Endothelial cell (in vitro differentiated cells): Measurements from ENCODE around the gene AWAT2. TPM values are rescaled to one million over a fixed set of nuclear protein-coding genes. Genes with fewer than 3 reads are reported as not detected.

Experiments
- DNase-seq: peaks from one replicate; pipeline ENCODE4 v3.0.0; 2021; ENCODE audit warnings: low spot score
- H3K27ac Mint-ChIP-seq: one replicate; pipeline ENCODE4 v1.8.0; 2021; ENCODE audit warnings: mixed read lengths, inconsistent platforms; ENCODE audit not compliant: unreplicated experiment
- H3K27me3 Mint-ChIP-seq: one replicate; pipeline ENCODE4 v1.8.0; 2021; ENCODE audit warnings: mild to moderate bottlenecking, moderate library complexity, mixed read lengths, inconsistent platforms; ENCODE audit not compliant: unreplicated experiment
- H3K36me3 Mint-ChIP-seq: one replicate; pipeline ENCODE4 v1.8.0; 2021; ENCODE audit warnings: mild to moderate bottlenecking, low read depth, mixed read lengths, inconsistent platforms; ENCODE audit not compliant: unreplicated experiment
- H3K4me1 Mint-ChIP-seq: one replicate; pipeline ENCODE4 v1.8.0; 2021; ENCODE audit warnings: mild to moderate bottlenecking, mixed read lengths, inconsistent platforms; ENCODE audit not compliant: unreplicated experiment
- H3K4me3 Mint-ChIP-seq: one replicate; pipeline ENCODE4 v1.8.0; 2021; ENCODE audit warnings: mild to moderate bottlenecking, mixed read lengths, inconsistent platforms; ENCODE audit not compliant: unreplicated experiment
- H3K9me3 Mint-ChIP-seq: one replicate; pipeline ENCODE4 v1.8.0; 2021; ENCODE audit warnings: mixed read lengths, inconsistent platforms; ENCODE audit not compliant: unreplicated experiment
- total RNA-seq: library from RNA; stranded (reverse); fragmentation: NEBNext Ultra II Directional; extraction: Animal tissue kit (Norgen Biotek cat#: 25700); gene quantifications from one replicate; pipeline ENCODE4 v1.2.1, GENCODE V29; 2021; ENCODE audit not compliant: unreplicated experiment
- TF ChIP-seq, protein P1 (sequence below): fragments of 200-600 bp; sonication (generic); IDR thresholded peaks from one replicate; pipeline ENCODE4 v1.5.0; 2021; ENCODE audit warnings: antibody characterized with exemption; ENCODE audit not compliant: unreplicated experiment

Gene AWAT2
- total RNA-seq, 1 donor from 2014 or later, result not detected

DNA sequence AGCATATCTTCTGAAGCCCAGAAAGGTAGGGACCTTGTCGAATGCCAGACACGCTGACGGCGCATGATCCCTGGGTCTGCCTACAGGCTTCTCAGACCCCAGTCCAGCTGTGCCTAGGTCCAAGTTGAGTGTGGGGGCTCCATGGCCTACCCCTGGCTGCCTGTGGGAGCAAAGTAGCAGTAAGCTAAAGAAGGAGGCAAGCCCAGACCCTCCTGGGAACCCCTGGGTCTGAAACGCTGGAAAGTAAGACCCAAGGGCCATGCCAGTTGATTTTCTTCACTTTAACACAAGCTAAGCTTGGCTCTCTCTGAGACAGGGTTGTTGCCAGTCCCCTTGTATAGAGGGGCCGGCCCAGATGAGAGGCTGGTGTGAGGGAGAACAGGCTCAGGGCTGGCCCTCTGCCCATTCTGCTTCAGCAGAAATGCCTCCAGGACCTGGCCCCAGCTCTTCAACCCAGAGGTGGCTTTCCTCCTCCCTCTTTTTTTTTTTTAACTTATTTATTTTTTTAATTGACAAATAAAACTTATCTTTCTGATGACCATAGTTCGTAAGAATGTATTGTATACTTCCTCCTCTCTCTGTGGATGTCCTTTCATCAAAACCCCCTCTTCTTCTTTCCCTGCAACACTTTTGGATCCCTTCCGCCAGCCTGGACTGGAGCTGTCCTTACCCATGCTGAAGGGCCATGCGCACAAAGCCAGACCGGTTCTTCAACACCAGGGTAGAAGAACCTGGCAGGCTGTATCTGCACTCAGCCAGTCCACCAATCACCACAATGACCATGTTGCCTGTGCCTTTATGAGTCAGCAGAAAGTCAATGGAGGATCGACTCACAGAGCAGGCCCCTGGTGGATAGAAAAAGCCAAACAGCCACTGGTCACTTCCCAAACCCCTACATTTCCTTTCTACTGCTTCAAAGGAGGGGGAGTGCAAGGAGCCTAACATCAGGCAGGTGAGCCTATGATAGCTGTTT is 7.1 kb downstream of the AWAT2 start:
- no peaks in the 10 kb centered on the region for H3K4me1 Mint-ChIP-seq
- TF ChIP-seq, protein P1, sequence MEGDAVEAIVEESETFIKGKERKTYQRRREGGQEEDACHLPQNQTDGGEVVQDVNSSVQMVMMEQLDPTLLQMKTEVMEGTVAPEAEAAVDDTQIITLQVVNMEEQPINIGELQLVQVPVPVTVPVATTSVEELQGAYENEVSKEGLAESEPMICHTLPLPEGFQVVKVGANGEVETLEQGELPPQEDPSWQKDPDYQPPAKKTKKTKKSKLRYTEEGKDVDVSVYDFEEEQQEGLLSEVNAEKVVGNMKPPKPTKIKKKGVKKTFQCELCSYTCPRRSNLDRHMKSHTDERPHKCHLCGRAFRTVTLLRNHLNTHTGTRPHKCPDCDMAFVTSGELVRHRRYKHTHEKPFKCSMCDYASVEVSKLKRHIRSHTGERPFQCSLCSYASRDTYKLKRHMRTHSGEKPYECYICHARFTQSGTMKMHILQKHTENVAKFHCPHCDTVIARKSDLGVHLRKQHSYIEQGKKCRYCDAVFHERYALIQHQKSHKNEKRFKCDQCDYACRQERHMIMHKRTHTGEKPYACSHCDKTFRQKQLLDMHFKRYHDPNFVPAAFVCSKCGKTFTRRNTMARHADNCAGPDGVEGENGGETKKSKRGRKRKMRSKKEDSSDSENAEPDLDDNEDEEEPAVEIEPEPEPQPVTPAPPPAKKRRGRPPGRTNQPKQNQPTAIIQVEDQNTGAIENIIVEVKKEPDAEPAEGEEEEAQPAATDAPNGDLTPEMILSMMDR, result no peak
- H3K4me3 Mint-ChIP-seq, result no peak overlapping the region
- H3K9me3 Mint-ChIP-seq, result no peaks in the 10 kb centered on the region
- DNase-seq, result no peak
- H3K27me3 Mint-ChIP-seq, result peaks cover 2% of the 10 kb centered on the region
- H3K27ac Mint-ChIP-seq, result no peak overlapping the region
- H3K36me3 Mint-ChIP-seq, result no peaks in the 10 kb centered on the region

DNA sequence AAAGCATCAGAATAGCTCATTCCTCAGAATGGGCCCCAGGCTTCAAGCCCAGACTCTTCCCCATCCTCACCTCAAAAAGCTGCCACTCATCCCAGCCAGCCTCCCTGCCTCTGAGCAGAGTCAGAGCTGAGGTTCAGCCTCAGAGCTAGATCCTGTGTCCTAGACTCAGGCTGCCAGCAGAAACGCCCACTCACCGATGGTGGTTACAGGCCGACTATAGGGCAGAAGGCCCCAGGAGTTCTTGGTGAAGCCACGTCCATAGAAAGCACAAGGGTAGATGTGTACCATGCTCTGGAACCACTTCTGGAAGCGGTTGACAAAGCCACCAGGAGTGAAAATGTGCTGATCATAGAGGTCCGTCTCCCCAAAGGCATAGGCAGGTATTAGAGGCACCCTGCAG is 7.7 kb downstream of the AWAT2 start:
- Mint-ChIP-seq H3K27me3 (peaks cover 2% of the 10 kb centered on the region), H3K36me3 (no peaks in the 10 kb centered on the region), H3K4me3 (no peak overlapping the region), H3K27ac (no peak overlapping the region), H3K9me3 (no peaks in the 10 kb centered on the region), H3K4me1 (no peaks in the 10 kb centered on the region)
- TF ChIP-seq, protein P1, result no peak
- DNase-seq, result no peak

DNA sequence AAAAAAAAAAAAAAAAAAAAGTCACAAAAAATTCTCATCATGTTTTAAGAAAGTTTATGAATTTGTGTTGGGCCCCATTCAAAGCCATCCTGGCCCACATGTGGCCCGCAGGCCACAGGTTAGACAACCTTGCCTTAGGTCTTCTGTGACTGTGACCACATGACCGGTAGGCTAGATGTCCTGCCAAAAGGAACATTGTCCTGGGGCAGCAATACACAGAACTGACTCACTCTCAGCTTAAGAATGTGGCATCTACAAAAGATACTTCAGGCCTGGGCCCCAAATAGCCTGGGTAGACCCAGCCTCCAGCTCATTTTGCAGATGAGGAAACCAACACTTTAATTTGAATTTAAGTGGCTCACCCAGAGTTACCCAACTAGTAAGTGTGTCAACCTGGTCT is 10.0 kb downstream of the AWAT2 start:
- no peaks in the 10 kb centered on the region for H3K9me3 Mint-ChIP-seq
- no peak for DNase-seq
- TF ChIP-seq, protein P1, result no peak
- no peaks in the 10 kb centered on the region for H3K27me3 Mint-ChIP-seq
- no peaks in the 10 kb centered on the region for H3K4me1 Mint-ChIP-seq
- H3K36me3 Mint-ChIP-seq, result no peaks in the 10 kb centered on the region
- H3K4me3 Mint-ChIP-seq, result no peak overlapping the region
- H3K27ac Mint-ChIP-seq, result no peak overlapping the region

DNA sequence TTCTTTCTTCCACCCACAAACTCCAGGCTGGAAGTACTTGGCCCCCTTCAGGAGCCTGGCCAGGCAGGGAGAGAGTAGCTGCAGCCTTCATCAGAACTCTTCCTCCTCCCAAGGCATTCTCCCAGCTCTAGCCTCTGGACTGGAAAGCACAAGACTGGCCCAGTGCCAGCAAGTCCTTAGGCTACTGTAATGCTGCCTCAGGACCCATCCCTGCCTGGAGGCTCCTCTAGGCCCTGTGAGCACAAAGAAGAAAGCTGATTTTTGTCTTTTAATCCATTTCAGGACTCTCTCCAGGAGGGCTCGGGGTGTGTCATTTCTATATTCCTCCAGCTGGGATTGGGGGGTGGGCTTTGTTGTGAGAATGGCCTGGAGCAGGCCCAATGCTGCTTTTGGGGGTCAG is 10.8 kb downstream of the AWAT2 start:
- TF ChIP-seq, protein P1, result no peak
- H3K4me1 Mint-ChIP-seq, result peaks cover 4% of the 10 kb centered on the region
- H3K9me3 Mint-ChIP-seq, result no peaks in the 10 kb centered on the region
- H3K27ac Mint-ChIP-seq, result no peak overlapping the region
- DNase-seq, result no peak
- H3K36me3 Mint-ChIP-seq, result no peaks in the 10 kb centered on the region
- H3K27me3 Mint-ChIP-seq, result peaks cover under 1% of the 10 kb centered on the region
- H3K4me3 Mint-ChIP-seq, result no peak overlapping the region

DNA sequence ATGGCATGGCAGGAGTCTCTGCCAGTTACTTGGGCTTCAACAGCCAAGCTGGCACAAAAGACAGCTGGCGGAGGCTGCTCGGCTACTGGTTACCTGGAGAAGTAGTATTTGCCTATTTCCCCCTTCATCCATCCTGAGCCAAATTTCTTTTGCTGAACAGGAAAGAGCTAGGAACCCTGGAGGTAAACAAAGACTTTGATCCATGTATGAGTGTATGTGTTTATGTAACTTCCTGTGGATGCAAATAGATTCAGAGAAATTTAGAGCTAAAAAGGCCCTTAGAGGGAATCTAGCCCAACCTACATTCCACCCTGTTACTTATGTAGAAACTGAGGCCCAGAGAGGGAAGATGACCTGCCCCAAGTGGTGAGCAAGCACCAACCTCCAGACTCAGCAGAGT is 11.2 kb downstream of the AWAT2 start:
- peaks cover 5% of the 10 kb centered on the region for H3K4me1 Mint-ChIP-seq
- TF ChIP-seq, protein P1, result no peak
- peaks cover 4% of the 10 kb centered on the region for H3K27me3 Mint-ChIP-seq
- DNase-seq, result no peak
- no peak overlapping the region for H3K4me3 Mint-ChIP-seq
- H3K9me3 Mint-ChIP-seq, result no peaks in the 10 kb centered on the region
- no peaks in the 10 kb centered on the region for H3K36me3 Mint-ChIP-seq
- no peak overlapping the region for H3K27ac Mint-ChIP-seq
